Glutamatergic neuron (in vitro differentiated cells): ENCODE results near the gene CASTOR1. TPM values are rescaled to one million over a fixed set of nuclear protein-coding genes. Genes with fewer than 3 reads are reported as not detected.

Experiments used
- DNase-seq: peaks from one replicate; pipeline ENCODE4 v3.0.0; 2022
- H3K27ac Mint-ChIP-seq: one replicate; pipeline ENCODE4 v1.8.0; 2020; ENCODE audit warnings: mild to moderate bottlenecking, mixed read lengths, inconsistent platforms; ENCODE audit not compliant: unreplicated experiment
- H3K27me3 Mint-ChIP-seq: one replicate; pipeline ENCODE4 v1.8.0; 2020; ENCODE audit warnings: mild to moderate bottlenecking, moderate library complexity, mixed read lengths, inconsistent platforms; ENCODE audit not compliant: unreplicated experiment
- H3K36me3 Mint-ChIP-seq: one replicate; pipeline ENCODE4 v1.8.0; 2020; ENCODE audit warnings: mild to moderate bottlenecking, mixed read lengths, inconsistent platforms; ENCODE audit not compliant: unreplicated experiment
- H3K4me1 Mint-ChIP-seq: one replicate; pipeline ENCODE4 v1.8.0; 2020; ENCODE audit warnings: mild to moderate bottlenecking, low read depth, mixed read lengths, inconsistent platforms; ENCODE audit not compliant: unreplicated experiment
- H3K4me3 Mint-ChIP-seq: one replicate; pipeline ENCODE4 v1.8.0; 2020; ENCODE audit warnings: mild to moderate bottlenecking, mixed read lengths, inconsistent platforms; ENCODE audit not compliant: unreplicated experiment
- H3K9me3 Mint-ChIP-seq: one replicate; pipeline ENCODE4 v1.8.0; 2020; ENCODE audit warnings: mild to moderate bottlenecking, moderate library complexity, mixed read lengths, inconsistent platforms; ENCODE audit not compliant: unreplicated experiment
- total RNA-seq: library from RNA; stranded (reverse); fragmentation: NEBNext Ultra II Directional; extraction: Animal tissue kit (Norgen Biotek cat#: 25700); gene quantifications from one replicate; pipeline ENCODE4 v1.2.1, GENCODE V29; 2021; ENCODE audit not compliant: unreplicated experiment
- TF ChIP-seq, protein P1 (sequence below): fragments of 200-600 bp; sonication (generic); IDR thresholded peaks from one replicate; pipeline ENCODE4 v1.5.0; 2021; ENCODE audit not compliant: partially characterized antibody, unreplicated experiment

Gene CASTOR1
- total RNA-seq, 1 donor from 2014 or later, result 4.5 TPM

DNA sequence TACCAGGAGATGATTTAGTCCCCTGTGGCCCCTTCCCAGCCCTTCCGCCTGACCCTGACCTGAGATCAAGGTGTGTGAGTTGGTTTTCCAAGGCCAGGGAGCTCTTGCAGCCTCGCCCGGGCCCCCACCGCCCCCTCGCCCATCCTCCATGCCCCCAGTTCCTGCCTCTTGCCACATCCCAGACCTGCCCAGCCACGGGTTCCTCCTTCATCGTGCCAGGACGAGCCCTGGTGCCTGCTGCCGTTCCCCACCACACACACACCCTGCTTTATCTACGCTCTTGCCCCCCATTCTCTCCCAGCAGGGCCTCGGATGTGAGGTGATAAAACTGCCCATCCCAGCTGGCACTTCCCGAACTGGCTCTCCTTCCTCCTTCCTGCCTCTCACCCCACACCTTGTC lies 41.3 kb downstream of the CASTOR1 start:
- H3K4me3 Mint-ChIP-seq, result no peak overlapping the region
- H3K27ac Mint-ChIP-seq, result no peak overlapping the region

DNA sequence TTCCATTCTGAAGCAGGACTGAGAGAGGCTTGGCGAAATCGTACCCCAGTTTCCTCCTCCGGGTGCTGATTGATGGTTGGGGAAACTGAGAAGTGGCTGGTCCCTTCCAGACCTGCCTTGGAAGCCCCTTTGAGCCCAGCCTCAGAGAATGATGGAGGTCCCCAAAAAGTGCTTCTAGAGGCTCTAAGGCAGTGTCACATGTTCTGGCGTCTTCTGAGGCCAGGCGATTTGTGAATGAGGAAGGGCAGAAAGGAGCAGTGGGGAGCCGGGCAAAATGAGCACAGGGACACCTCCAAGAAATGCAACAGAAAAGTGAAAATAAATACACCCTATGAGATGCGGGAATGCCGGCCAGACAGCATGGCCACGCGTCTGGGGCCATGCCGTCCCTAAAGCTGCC lies 41.7 kb downstream of the CASTOR1 start:
- Mint-ChIP-seq H3K4me1 (no peaks in the 10 kb centered on the region), H3K9me3 (peaks cover 4% of the 10 kb centered on the region), H3K4me3 (no peak overlapping the region), H3K27ac (no peak overlapping the region), H3K36me3 (no peaks in the 10 kb centered on the region), H3K27me3 (peaks cover 8% of the 10 kb centered on the region)
- DNase-seq, result no peak
- TF ChIP-seq, protein P1, sequence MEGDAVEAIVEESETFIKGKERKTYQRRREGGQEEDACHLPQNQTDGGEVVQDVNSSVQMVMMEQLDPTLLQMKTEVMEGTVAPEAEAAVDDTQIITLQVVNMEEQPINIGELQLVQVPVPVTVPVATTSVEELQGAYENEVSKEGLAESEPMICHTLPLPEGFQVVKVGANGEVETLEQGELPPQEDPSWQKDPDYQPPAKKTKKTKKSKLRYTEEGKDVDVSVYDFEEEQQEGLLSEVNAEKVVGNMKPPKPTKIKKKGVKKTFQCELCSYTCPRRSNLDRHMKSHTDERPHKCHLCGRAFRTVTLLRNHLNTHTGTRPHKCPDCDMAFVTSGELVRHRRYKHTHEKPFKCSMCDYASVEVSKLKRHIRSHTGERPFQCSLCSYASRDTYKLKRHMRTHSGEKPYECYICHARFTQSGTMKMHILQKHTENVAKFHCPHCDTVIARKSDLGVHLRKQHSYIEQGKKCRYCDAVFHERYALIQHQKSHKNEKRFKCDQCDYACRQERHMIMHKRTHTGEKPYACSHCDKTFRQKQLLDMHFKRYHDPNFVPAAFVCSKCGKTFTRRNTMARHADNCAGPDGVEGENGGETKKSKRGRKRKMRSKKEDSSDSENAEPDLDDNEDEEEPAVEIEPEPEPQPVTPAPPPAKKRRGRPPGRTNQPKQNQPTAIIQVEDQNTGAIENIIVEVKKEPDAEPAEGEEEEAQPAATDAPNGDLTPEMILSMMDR, result no peak

More for the DNA sequence above, 41.3 kb downstream of the CASTOR1 start:
- no peaks in the 10 kb centered on the region for H3K36me3 Mint-ChIP-seq
- no peak for DNase-seq
- H3K4me1 Mint-ChIP-seq, result peaks cover 2% of the 10 kb centered on the region
- H3K9me3 Mint-ChIP-seq, result peaks cover 4% of the 10 kb centered on the region
- TF ChIP-seq, protein P1, result no peak
- H3K27me3 Mint-ChIP-seq, result peaks cover 8% of the 10 kb centered on the region

DNA sequence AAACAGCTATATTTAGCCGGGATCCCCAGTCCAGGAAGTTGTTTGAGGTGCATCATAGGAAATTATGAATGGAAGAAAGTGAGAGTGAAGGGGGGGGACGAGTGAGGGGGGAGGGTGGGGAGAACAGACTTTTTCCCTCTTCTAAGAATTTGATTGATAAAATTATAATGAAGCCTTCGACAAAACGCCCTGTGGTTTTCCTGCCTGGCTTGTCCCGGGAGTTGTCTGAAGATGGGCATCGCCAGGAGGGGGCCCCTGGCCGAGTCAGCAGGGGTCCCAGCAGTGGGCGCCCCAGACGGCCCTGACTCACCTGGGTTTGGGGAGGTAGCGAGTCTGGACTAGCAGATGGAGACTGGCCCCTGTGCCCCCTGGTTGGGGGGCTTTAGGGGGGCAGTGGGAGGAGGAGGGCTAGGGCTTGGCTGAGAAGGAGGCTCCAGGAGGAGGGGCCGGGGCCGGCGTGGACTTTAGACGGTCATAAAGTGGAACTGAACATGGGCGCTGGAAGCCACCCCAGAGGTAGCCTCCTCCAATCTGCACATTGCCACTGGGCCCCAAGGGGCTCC lies 42.4 kb downstream of the CASTOR1 start:
- no peak for DNase-seq
- Mint-ChIP-seq H3K9me3 (peaks cover 4% of the 10 kb centered on the region), H3K36me3 (no peaks in the 10 kb centered on the region), H3K27me3 (peaks cover 10% of the 10 kb centered on the region), H3K4me3 (peak overlapping the region; percentile 58), H3K4me1 (no peaks in the 10 kb centered on the region), H3K27ac (no peak overlapping the region)
- TF ChIP-seq, protein P1, result no peak

DNA sequence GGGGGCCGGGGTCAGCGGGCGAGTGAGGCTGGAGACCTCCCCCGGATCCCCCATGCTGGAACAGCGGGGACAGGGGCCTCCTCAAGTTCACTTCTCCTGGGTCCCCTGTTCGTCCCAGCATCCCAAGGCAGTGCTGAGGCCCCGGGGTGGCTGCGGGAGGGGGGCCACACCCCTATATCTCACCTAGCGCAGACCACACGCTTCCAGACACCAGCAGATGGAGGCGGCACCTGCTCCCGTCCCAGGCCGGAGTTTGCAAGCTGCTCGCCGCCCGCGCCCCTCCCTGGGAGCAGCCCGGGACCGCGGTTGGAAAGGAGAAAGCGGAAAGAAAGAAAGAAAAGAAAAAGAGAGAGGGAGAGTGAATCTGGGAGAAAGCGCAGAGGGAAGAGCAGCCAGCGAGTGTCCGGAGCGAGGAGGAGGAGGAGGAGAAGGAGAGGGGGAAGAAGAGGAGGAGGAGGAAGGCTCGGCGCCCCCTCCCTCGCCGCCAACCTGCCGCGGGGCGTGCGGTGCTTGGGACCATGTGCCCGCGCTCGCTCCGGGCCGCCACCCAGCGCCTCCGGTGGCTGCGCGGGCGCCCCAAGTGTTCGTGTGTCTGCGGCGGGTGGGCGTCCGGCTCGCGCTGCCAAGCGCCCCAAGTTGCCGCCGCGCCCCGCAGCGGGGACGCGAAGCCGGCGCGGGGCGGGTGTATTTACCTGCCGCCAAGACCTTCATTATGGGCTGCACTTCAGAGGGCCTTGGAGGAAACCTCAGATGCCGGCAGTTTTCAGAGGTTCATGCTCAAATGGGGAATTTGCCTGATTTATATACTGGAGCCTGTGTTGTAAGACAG lies 43.1 kb downstream of the CASTOR1 start, which contains the start of gene LIF:
LIF (minus strand) TSS at position 775 of the 829 bp plus-strand sequence; CDS start at position 711, 64 bp downstream.
- H3K36me3 Mint-ChIP-seq, result no peaks in the 10 kb centered on the region
- H3K4me1 Mint-ChIP-seq, result no peaks in the 10 kb centered on the region
- H3K27me3 Mint-ChIP-seq, result peaks cover 10% of the 10 kb centered on the region
- peaks cover 4% of the 10 kb centered on the region for H3K9me3 Mint-ChIP-seq
- peak within 1 kb of the TSS; percentile 95 for H3K4me3 Mint-ChIP-seq
- peak; percentile 53 for DNase-seq
- H3K27ac Mint-ChIP-seq, result peak within 1 kb of the TSS; percentile 28
- TF ChIP-seq, protein P1, result no peak
